HG03159 (cell line): Measurements from ENCODE around the gene PHLDB3.
"Not testable (repeated sequence)": the region's sequence is repeated elsewhere in the genome, so short reads cannot be mapped to it uniquely, and the experiment has no call there.

Experiments
- ATAC-seq: cut with Tn5 transposase; IDR thresholded peaks from one replicate; pipeline ENCODE4 v1.9.1; 2021; ENCODE audit warnings: mild to moderate bottlenecking, moderate library complexity; ENCODE audit not compliant: unreplicated experiment

The PHLDB3 gene

DNA sequence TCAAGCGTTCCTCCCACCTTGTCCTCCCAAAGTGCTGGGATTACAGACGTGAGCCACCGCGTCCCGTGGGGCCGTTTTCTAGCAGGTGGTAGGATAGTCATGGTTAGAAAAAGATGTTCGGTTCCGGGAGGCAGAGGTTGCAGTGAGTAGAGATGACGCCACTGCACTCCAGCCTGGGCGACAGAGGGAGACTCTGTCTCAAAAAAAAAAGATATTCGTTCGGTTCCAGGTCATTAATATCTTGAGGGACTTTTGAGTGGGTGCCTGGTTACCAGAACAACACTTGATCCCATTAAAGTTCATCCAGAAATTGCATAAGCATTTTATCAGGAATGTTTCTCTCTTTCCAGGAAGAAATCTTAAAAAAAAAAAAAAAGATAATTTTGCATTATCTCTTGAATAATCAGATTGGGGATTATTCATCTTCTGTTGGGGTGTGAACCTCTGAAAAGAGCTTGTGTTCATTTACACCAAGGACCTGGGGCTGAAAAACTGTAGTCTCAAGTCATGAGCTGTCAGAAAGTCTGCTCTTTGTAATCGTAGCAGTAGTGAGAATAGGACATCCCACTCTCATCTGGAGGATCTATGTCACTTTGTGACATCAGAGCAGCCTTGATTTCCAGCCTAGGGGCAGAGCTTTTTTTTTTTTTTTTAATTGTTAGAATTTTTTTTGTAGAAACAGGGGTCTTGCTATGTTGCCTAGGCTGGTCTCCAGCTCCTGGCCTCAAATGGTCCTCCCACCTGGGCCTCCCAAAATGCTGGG is 23.5 kb upstream of the PHLDB3 start:
- no peak for ATAC-seq

DNA sequence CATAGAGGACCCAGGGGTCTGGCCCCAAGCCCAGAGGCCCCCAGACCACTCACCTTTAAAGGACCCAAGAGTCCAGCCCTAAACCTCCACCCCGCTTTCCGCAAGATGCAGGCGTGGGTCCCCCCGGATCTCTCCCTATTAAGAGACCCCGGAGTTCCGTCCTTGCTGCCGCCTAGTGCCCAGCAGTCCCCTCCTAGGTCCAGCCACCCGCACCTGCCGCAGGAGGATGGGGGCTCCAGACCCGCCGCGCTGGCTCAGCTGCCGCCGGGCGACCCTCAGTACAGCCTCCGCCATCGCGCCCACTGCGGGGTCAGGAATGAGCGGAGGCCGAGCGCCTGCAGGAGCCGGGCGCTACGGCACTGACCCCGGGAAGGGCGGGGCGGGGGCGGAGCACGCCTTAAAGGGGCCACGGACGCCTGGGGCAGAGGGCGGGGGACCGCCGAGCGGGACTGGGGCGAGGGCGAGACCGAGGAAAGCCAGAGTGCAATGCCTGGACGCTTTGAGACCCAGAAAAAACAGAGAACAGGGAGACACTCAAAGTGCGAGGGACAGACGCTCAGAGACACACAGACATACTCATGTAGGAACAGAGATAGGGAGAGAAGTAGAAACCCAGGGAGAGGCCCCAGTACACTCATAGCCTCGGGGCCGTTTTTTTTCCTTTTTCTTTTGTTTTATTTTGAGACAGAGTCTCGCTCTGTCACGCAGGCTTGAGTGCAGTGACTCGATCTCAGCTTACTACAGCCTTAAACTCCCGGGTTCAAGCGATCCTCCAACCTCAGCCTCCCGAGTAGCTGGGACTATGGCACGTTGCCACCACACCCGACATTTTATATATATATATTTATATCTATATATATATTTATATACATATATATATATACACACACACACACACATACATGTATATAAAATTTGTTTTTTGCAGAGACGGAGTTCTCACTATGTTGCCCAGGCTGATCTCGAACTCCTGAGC is 22.6 kb upstream of the PHLDB3 start, which contains the start of gene ETHE1:
Gene ETHE1, minus strand, starts transcription at position 318 of the 976 bp plus-strand sequence. Its CDS starts 24 bp downstream, at position 294.
- peak; percentile 67 for ATAC-seq

DNA sequence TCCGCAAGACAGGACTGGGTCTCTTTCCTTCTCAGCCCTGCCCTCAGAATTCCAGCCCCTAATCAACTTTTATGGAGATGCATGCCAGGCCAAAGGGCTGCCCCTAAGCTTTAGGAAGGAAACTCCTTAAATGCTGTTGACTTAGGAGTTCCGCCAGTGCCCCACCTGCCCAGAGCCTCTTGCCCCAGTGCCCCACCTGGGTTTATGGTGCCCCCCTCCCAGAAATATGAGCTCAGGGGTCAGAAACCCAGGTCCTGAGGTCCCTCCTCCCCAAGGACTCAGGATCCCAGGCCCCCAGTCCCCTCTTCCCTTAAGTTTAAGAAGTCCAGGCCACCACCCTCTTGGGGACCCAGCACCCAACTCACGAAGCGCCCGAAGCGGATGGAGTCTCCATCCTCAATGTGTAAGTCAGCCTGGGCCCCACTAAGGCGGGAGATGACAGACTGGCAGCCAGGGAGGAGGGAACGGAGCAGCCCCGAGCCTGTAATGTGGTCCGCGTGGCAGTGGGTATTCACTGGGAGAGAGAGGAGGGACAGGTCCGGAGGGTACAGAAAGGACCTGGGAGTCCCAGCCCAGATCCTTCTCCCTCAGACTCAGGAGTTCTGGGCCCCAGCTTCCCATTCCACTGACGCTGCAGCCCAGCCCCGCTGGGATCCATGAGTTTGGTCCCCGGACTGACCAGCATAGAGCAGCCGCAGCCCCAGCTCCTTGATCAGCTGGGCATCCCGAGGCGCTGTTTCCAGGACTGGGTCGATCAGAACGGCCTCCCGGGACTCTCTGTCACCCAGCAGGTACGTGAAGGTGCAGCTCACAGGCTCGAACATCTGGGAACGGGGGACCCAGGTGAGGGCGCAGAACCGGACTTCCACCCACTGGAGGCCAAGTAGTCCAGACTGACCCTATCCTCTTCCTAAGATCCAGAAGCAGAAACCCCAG is 21.6 kb upstream of the PHLDB3 start:
- ATAC-seq: no peak

DNA sequence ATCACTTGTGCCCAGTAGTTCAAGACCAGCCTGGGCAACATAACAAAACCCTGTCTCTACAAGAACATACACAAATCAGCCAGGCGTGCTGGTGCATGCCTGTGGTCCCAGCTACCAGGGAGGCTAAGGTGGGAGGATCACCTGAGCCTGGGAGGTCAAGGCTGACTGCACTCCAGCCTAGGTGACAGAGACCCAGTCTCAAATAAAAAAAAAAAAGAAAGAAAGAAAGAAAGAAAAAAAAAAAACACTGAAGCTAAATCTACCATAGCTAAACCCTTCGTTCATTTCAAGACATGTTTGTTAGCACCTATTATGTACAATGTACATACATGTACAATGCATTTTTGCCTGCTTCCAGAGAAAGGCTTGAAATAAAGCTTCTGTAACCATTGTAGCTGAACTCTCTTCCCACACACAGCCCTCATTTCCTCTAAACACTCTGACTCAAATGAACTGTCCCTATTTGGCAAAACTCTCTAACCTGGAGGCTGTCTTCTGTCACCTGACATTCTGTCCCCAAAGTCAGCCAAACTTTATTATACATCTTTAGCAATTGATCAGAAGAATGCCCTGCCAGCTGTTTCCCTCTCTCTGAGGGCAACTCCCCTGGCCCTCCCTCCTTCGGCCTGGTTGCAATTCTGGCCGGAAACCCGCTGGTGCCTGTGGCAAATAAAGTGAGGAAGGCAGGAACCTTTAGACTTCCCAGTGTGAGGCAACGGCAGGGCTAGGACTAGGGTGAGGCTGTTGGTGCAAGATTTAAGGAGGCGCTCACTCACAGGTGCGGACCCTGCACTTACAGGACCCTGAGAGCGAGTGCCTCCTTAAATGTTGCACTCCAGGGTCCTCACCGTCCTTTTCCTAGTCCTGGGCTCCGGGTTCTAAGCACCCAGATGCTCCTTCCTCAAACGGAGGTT is 20.6 kb upstream of the PHLDB3 start:
- ATAC-seq: no peak

DNA sequence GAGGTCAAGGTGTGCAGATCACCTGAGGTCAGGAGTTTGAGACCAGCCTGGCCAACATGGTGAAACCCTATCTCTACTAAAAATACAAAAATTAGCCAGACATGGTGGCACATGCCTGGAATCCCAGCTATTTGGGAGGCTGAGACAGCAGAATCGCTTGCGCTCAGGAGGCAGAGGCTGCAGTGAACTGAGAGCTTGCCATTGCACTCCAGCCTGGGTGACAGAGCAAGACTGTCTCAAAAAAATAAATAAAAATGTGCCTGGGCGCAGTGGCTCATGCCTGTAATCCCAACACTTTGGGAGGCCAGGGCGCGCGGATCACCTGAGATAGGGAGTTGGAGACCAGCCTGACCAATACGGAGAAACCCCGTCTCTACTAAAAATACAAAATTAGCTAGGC is 19.1 kb upstream of the PHLDB3 start:
- ATAC-seq: not testable (repeated sequence)

DNA sequence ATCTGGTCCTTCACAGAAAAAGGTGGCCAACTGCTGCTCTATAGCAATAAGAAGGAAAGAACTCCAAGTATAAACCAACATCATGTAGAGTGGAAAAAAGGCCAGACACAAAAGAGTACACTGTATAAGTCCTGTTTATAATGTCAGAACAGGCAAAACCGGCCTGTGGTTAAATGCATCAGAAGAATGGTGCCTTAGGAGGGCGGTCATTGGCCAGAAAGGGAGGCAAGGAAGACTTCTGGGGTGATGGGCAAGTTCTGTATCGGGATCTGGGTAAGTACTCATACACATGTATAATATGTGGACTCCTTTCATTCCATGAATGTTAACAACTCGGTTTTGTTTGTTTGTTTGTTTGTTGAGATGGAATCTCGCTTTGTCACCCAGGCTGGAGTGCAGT is 18.4 kb upstream of the PHLDB3 start:
- ATAC-seq: no peak

DNA sequence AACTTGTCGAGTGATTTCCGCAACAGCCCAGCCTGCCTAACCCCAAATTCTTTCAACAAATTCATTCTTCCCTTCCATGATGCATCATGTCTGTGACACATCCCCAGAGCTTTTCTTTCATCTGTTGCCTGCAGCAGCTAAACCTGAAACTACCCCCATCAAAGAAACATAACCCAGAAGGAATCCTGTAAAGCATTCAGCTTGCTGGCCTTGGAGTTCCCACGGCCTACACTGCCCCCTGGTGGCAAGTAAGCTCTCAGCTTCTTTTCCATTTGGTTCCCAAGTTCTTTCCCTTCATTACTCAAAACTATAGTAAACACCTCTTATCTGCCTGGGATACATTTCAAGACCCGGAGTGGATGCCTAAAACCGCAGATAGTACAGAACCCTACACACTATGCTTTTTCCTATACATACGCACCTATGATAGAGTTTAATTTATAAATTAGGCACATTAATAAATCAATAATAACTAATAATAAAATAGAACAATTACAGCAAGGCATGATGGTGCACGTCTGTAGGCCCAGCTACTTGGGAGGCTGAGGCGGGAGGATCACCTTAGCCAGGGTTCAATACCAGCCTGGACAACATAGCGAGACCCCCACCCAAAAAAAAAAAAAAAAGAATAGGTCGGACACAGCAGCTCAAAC is 15.0 kb upstream of the PHLDB3 start:
- no peak for ATAC-seq

DNA sequence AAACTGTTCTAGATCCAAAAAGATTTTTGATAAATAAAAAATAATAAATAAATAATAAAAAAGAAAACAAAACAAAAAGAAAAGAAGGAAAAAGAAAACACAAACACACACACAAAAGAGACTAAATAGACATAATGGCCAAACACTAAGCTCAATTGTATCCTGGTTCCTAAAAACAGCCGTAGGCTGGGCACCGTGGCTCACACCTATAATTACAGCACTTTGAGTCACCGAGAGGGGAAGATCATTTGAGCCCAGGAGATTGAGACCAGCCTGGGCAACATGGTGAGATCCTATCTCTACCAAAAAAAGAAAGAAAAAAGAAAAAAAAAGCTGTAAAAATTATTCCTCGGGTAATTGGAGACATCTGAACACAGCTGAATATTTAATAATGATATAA is 13.5 kb upstream of the PHLDB3 start:
- no peak for ATAC-seq

DNA sequence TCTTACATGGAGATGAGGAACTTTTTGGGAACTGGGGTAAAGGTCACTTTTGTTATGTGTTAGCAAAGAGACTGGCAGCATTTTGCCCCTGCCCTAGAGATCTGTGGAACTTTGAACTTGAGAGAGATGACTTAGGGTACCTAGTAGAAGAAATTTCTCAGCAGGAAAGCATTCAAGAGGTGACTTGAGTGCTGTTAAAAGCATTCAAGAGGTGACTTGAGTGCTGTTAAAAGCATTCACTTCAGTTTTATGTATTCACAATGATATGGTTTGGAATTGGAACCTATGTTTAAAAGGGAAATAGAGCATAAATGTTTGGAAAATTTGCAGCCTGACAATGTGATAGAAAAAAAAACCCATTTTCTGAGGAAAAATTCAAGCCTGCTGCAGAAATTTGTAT is 7.9 kb upstream of the PHLDB3 start:
- not testable (repeated sequence) for ATAC-seq

DNA sequence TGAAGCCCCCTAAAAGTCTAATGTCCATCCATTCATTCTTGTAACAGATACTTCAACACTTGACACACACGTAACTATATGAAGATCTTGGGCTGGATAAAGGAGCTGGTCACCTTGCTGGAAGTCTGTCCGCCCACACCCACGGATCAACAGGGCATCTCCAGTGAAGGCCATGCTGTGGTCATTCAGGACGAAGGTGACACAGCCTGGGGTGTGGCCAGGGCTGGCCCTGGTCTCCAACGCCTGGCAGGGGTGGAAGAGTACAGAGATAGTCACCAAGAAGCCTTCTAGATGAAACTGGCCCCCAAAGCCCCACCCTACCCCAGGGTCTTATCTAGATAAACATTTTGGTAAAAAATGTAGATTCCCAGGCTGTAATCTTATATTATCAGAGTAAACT is 6.8 kb upstream of the PHLDB3 start:
- ATAC-seq: no peak

DNA sequence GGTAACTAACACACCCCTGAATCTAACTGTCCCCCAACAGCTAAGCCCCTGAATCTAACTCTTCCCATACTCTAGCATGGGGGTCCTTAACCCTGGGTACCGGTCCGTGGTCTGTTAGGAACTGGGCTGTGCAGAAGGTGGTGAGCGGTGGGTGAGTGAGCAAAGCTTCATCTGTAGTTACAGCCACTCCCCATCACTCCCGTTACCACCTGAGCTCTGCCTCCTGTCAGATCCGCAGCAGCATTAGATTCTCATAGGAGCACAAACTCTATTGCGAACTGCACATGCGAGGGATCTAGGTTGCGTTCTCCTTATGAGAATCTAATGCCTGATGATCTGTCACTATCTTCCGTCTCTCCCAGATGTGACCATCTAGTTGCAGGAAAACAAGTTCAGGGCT is 6.2 kb upstream of the PHLDB3 start:
- no peak for ATAC-seq

DNA sequence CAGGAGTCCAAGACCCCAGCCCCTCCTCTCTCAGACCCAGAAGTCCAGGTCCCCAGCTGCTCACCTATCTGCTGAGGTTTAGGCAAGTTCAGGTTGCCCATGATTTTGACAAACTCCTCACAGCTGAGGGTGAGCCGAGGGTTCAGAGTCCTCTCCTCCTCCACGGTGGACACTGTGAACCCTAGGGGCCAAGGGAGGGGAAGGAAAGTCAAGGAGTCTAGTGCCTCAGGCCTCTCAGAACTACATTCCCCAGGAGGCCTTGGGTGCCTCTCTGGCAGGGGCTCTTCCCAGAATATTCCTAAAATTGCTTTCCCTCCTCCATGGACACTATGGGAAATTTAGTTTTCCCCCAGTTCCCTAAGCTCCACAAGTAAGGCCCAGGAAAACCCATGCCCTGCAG is 3.3 kb upstream of the PHLDB3 start:
- no peak for ATAC-seq

DNA sequence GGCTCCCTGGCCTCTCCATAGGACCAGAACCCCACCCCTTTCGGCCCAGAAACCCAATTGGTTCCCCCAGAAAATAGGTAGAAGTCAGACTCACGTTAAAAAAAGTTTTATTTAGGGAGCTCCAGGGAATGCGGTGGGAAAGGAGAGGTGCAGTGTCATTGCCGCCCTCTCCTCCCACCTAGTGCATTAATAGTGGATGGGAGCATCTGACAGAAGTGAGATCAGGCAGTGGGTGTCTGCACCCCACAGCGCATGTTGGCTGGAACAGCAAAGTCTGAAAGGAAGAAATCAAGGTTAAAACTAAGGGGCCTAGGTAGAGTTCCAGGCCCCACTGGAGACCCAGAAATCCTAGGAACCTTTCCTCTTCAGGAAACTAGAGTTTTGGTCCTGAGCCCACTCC is 2.1 kb upstream of the PHLDB3 start:
- no peak for ATAC-seq

DNA sequence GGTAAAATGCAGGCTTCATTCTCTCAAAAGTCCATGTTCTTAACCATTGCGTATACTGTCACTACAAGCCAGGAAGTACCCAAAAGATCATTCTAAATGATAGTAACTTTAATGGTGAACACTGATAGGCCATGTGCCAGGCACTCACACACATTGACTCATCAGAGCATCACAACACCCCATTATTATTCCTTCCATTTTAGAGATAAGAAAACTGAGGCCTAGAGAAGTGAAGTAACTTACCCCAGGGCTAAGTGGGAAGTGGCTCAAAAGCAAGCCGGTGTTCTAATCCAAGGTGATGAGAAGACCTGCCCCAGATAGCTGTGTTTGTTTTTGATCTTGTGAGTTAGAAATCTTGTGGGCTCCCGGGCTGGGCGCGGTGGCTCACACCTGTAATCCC is 1.4 kb upstream of the PHLDB3 start:
- ATAC-seq: no peak

DNA sequence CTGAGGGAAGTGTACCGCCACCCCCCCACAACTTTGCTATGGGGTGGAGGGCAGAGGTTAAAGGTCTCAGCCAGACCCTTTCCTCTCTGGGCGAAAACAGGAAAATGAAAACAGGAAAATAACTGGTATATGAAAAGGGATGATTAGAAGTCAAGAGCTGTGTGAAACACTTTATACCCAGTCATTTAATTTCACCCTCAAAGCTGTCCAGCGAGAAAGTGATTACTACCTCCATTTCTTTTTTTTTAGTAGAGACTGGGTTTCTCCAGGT is 575 bp upstream of the PHLDB3 start:
- no peak for ATAC-seq

DNA sequence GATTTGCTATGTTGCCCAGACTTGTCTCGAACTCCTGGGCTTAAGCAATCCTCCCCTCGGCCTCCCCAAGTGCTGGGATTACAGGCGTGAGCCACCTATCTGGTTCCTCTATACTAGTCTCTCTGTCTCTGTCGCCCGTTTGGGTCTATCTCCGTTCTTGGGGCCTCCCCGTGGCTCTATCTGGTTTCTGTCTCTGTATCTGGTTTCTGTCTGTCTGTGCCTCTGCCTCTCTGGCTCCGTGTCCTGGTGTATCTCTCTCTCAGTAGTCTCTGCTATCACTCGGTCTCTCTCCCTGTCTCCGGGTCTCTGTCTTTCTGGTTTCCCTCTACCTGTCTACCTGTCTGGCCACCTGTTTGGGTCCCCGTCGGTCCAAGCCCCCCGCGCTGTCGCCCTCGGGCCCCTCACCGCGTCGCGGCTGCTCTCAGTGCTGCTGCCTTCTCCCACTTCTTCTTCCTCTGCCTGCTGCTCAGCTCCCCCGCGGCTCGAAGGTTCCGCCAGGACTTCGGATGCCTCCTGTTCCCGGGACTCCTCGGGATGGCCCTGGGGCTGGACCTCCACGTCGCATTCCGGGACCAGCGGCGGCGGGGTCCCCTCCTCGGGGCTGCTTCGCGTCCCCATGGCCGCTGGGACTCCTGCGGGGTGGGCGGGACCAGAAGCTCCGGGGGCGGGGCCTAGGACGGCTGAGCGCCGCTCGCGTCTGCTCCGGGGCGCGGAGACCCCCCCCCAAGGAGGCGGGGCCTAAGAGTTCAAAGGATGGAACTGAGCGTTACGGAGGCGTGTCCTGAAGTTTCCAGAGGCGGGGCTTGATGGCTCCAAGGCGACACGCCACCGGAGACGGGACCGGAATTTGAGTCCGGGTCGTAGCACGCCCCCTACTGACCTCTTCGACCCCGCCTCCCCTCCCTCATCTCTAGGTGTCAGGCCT is 783 bp downstream of the PHLDB3 start:
- peak; percentile 85 for ATAC-seq

DNA sequence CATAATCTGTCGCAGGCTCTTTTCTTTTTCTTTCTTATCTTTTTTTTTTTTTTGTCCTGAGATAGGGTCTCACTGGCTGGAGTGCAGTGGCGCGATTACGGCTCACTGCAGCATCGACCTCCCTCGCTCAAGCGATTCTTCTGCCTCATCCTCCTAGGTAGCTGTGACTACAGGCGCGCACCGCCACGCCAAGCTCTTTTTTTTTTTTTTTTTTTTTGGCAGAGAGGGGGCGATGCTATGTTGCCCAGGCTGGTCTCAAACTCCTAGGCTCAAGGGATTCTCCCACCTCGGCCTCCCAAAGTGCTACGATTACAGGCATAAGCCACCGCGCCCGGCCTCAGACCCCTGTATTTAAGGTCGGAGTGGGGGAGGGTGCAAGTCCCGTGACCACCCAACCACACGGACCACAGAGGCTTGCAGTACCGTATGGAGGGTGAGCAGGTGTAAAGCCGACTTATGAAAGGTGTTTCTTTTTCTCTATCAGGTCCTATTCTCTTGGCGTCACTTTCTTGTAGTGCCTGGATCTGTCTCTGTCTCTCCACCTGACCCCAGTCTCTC is 2.0 kb downstream of the PHLDB3 start:
- no peak for ATAC-seq
